ENCODE results near the gene RBMXL2.
A peak's percentile ranks its signal among the peaks of the same experiment; 100 is the strongest.

Gene RBMXL2

DNA sequence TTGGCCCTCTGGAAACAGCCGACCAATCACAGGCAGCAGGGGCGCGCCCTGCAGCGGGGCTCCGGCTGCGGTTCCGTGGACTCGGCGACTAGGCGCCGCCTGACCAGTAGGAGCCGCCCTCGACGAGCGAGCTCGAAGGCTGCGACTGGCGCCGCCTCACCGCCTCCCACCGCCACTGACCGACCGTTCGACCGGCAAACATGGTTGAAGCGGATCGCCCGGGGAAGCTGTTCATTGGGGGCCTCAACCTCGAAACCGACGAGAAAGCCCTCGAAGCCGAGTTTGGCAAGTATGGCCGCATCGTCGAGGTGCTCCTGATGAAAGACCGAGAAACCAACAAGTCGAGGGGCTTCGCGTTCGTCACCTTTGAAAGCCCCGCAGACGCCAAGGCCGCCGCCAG is at the start of gene RBMXL2:
Gene RBMXL2 (plus strand): TSS at position 78 of the 400 bp plus-strand sequence. CDS start 123 bp downstream, at position 201.
- DNase-seq: no peak

DNA sequence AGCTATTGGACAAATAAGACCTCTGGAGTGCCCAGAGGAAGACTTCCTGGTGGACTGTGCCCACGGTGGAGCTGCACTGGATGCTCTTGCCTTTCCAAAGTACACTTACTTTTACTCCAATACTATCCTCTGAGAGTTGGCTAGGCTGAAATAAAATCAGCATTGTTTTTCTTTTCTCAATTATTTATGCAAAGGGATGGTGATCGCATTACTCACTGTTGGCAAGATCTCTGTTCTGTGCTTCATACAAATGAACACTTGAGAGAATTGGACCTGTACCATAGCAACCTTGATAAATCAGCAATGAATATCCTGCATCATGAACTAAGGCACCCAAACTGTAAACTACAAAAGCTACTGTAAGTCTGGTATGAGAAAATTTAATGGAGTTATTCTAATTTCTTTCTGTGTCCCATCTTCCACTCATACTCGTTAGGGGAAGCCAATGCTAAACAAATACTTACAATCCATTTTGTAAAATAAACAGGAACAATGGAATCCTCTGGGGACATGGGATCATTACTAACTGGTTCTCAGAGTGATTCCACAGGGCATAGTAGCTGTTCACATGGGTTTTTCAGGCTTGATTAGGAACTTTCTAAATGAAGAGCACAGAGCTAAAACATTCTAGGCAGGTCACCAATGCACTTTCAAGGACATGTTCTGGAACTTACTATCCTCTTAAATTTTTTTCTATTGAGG is 42.2 kb upstream of the RBMXL2 start:
- no peak for DNase-seq

DNA sequence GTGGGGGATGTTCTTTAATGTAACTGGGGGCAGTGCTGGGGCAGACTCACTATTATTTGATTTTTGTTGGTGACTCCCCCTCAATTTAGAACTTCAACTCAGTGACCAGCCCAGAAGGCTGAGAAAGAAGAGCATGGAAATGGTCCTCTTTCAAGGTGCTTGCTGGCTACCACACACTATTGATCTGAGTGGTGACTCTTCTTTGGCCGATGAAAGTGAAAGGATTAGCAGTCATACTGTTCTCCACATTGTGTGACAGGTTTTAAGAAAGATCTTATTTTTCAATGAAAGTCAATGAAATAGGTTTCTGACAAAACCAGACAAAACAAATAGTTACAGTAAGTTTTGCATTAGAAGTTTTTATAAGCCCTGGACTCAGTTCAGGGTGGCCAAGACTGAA is 38.6 kb upstream of the RBMXL2 start:
- DNase-seq: no peak

DNA sequence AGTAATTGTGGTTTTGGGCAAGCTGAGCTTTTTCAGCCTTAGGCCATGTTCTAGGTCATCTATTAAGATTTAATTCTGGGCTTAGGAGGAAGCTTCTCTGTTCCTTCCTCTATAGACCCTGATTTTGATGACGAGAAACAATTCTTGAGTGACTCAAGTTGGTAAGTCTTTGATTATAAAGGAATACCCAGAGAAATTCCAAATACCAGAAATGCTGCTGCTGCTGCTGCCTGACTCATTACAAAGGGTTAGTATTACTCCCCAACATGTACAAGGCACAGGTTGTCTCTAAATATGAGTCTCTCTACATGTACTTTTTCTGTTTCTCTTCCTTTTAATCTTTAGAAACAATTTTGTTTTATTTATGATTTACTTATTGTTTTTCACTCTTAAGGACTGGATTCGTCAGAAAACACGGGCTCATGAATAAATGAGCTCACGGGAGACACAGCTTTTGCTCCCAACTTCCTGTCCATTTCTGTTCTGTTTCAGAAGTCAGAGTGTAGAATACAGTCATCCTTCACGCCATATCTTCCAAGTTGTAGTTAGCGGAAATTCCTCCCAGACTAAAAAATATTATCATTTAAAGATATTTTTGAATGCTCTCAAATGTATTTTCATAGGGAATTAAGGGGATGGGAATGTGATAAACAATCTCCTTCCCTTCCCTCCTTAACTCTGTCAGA is 31.8 kb upstream of the RBMXL2 start:
- no peak for DNase-seq

DNA sequence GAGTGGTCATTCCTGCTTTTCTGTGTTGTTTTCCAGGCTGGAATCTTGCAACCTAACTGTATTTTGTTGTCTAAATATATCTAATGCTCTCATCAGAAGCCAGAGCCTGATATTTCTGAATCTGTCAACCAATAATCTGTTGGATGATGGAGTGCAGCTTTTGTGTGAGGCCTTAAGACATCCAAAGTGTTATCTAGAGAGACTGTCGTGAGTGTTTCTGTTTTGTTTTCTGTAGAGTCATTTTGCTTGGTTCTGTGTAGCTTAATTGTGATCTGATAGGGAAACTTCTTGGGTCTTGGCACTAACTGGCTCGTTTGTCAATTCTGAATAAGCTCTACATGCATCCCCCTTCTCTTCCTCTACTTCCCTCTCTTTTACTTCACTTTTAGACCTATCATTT is 31.2 kb upstream of the RBMXL2 start:
- DNase-seq: no peak

DNA sequence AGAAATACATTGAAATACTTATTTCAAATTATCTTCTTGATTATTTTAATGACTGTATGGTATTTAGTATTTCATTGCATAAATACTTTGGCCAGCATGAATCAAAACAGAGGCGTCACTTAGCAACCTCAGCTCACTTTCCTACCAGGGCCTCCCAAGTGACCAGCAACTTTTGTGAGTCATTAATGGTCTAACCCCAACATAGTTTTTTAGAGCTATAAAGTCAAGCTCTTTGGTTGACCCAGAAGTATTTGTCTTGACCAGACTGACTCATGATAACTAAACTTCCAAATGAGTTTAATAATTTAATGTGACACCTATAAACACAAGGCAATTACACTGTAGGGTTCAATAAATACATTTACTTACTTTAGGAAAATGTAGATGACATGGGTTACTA is 27.9 kb upstream of the RBMXL2 start:
- no peak for DNase-seq

DNA sequence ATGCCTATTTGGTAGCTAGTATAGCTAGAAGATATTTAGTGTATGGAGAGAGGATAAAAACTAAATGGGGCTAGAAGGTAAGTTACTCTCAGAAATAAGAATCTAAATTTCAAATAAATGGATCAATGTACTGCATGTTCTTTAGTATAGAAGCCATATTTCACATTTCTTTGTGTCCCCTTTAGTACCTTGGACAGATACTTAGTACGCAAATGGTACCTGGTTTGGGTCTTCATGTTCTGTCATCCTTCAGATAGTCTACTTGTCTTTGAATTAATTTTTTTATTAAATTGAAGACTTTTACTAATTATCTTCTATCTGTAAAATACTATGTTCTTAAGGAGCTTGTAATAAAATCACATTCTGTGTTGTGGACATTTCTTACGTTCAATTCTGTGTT is 26.3 kb upstream of the RBMXL2 start:
- no peak for DNase-seq

DNA sequence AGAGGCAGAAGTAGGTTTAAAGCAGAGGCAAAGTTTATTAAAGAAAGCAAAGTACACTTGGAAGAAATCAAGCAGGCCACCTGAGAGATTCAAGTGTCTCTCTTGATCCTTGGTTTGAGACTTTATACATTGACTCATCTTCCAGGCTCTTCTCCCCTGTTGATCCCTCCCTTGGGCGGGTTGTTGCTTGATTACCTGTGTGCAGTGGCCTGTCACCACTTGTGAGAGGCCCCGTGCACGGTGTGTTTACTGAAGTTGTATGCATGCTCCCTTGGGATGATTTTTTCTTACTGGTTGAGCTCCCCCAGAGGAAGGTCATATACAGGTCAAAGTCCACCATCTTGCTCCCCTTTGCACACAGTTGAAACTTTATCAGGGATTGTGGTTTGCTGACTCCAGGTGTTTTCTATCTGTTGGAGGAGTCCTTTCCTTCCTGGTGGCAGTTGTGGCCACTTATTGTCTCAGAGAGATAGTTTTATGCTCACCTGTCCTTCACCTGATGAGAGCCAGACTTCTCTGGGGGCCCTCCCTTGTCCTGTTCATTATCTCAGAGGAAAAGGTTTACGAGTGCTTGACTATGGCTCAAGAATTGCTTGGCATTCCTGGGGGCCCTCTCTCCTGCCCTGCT is 16.3 kb upstream of the RBMXL2 start:
- DNase-seq: no peak

DNA sequence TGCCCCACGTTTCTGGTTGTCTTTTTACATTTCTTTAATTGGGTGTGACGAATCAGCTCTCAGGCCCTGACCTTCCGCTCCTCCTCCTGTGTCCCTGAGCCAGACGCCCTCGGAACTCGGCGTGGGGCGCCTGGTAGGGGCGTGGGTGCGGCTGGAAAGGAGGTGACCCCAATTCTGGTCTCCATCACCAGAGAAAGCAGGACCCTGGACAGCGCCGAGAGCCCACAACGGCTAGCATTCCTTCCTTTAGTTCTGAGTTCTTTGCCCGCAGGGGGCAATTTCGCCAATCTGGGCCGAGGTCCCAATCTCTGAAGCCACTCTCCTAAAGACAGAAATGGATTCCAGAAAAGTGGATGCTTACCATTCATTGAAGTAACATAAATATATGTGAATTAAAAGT is 11.7 kb upstream of the RBMXL2 start:
- DNase-seq: no peak

DNA sequence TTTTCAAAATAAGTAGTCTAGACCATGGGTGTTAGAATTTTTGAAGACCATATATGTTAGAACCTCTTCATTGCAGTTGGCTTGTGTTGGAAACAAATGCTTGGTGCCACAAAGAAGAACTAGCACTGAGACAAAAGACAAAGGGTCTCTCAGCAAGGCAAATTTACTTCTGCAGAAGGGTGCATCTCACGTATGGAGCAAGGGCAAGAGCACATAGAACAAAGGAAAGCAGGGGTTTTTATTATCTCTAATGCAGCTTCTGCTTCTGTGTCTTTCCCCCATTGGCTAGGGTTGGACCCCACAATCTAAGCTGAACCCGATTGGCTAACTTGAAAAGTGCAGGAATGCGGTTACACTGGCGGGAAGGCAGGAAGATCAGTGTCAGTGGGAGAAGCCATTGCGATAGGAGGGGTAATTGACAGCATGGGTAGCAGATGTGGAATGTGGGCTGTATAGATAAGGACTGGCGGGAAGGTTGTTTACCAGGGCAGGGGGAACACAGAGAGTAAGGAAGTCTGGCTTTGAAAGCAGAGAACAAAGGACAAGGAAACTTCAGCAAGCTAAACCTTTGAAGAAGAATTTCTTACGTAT is 9.2 kb upstream of the RBMXL2 start:
- no peak for DNase-seq

DNA sequence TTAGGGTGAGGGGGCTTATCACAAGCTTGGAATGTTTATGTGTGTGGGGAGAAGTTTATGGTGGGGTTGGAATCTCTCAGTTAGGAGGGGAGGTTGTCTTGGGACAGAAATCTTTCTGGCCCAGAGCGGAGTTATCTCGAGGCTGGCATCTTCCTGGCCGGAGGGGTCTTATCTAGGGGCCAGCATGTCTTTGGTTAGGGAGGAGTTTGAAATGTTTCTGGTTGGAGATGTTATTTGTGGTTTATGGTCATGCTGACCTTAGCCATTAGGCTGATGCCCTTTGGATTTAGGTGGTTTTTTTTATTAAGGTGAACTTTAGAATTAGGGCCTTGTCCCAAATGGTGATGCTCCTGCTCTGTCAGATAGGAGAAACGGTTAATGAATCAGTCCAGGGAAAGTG is 7.9 kb upstream of the RBMXL2 start:
- DNase-seq: no peak

DNA sequence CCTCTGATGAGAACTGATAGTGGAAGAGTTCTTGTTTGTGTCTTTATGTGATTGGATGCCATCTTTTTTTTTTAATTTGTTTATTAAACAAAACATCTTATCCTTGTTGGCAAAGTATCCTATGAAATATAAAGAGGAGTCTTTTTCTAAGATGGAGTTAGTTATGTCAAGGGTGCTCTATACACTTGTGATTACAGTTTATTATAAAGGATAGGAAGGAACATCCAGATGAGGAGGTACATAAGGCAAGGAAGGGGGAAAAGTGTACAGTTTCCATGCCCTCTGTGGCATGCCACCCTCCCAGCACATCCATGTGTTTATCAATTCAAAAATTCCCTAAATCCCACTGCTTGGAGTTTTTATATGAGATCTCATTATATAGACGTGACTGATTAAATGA is 7.4 kb upstream of the RBMXL2 start:
- DNase-seq: no peak

DNA sequence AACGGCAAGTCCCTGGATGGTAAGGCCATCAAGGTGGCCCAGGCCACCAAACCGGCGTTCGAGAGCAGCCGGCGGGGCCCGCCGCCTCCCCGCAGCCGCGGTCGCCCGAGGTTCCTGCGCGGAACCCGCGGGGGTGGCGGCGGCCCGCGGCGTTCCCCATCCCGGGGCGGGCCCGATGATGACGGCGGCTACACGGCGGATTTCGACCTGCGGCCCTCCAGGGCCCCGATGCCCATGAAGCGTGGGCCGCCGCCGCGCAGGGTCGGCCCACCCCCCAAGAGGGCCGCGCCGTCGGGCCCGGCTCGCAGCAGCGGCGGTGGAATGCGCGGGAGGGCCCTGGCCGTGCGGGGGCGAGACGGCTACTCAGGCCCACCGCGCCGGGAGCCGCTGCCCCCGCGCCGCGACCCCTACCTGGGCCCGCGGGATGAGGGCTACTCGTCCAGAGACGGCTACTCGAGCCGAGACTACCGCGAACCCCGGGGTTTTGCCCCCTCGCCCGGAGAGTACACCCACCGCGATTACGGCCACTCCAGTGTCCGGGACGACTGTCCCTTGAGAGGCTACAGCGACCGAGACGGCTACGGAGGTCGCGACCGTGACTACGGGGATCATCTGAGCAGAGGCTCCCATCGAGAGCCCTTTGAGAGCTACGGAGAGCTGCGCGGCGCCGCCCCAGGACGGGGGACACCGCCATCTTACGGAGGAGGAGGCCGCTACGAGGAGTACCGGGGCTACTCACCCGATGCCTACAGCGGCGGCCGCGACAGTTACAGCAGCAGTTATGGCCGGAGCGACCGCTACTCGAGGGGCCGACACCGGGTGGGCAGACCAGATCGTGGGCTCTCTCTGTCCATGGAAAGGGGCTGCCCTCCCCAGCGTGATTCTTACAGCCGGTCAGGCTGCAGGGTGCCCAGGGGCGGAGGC is 792 bp downstream of the RBMXL2 start:
- no peak for DNase-seq

DNA sequence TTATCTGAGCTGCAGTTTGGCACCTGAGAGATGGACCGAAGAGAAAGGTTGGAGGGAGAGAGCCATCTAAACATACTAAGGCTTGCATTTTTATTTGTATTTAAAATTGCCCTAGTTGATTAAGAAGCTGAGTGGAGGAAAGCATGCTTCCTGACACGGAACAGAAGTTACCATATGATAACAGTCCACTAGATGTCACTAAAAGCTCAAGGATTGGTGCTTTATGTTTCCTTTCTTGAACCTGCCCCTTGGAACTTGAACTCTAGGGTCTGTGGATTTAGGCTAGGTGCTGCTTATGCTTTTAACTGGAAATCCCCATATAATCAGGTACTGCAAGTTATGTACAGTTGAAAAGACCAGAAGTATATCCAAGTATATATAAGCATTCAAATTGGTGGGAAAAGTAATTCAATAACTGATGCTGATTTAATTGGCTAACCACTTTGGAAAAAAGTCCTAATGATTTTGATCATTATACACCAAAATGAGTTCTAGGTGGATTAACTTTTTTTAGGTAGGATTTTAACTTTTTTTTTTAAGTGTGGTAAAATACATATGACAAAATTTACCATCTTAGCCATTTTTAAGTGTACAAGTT is 9.5 kb downstream of the RBMXL2 start:
- DNase-seq: peak; percentile 40

DNA sequence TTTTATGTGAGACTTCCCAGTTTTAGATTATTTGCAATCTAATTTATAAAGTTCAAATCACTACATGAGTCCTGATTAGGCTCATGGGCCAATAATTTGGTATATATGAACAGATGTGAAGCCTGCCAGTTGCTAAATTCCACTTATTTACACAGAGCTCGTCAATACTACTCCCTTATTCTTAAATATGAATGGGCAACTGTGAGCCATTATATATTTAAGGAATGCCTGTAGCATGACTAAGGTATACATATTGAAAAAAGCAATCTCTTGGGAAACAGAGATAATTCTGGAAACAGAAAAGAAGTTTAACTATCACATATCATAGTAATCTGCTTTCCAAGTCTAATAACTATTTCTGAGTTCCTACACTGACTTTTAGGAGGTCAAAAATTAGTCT is 27.0 kb downstream of the RBMXL2 start:
- no peak for DNase-seq

DNA sequence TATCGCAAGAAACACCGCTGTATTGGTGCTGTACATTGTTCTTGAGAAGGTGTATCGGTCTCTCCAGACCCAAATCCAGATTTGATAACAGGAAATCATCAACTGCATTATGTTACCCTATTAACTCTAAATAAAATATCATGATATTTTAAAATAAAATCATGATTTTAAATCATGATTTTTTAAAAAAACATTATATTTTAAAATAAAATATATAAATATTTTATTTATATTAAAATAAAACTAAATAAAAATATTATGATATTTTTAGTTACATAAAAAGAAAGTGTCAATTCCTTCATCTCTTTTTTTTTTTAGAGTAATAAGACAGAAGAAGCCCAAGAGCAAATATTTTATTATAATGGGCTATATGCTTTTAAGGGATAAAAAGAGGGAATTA is 27.6 kb downstream of the RBMXL2 start:
- DNase-seq: no peak

DNA sequence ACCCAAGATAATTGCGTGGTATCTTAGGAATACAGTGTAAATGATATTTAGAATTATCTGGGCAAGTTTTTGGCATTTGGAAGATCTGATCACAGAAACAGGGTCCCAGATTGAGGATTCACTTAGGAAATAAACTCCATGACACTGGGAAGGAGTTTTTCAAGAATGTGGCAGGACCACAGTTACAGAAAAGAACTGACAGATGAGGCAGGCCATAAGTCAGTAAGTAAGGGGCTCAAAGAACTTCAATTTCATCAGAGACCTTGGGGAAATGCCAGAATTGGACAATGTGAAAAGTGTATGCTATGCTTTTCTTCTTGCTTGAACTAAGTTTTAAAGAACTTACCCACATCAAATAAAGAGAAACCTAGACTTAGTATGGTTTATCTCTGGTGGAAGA is 49.3 kb downstream of the RBMXL2 start:
- DNase-seq: no peak
